Keratinocyte (primary cell): ENCODE results near the gene RPS21. TPM values are rescaled to one million over a fixed set of nuclear protein-coding genes. Genes with fewer than 3 reads are reported as not detected.

Experiments
- DNase-seq: peaks from one replicate; pipeline ENCODE4 v3.0.0-alpha.2; 2011; ENCODE audit warnings: low read depth, missing footprints, low spot score
- FAIRE-seq: peaks from 2 replicates; lab custom pipeline; 2011; peaks lifted over from hg19 to GRCh38; lab: Jason Lieb, UNC
- H2AFZ ChIP-seq: 2 replicates; pipeline ENCODE4 v1.6.0; 2012; ENCODE audit warnings: low read length, control low read depth, inconsistent platforms; ENCODE audit not compliant: control insufficient read depth
- H3K27ac ChIP-seq: 2 replicates; pipeline ENCODE4 v1.5.1; 2011; ENCODE audit warnings: low read length; ENCODE audit not compliant: control insufficient read depth, insufficient read depth
- H3K27me3 ChIP-seq: 3 replicates; pipeline ENCODE4 v1.6.0; 2011; ENCODE audit warnings: low read length; ENCODE audit not compliant: control insufficient read depth, insufficient read depth; ENCODE audit errors: extremely low read depth
- H3K36me3 ChIP-seq, 2 experiments: 2 replicates in 1 of 2; 3 replicates in 1 of 2; pipeline ENCODE4 v1.5.1; 2011; ENCODE audit warnings: low read length in 2 of 2, mild to moderate bottlenecking in 1 of 2; ENCODE audit not compliant: control insufficient read depth in 2 of 2, insufficient read depth in 2 of 2; ENCODE audit errors: extremely low read depth in 1 of 2
- H3K4me1 ChIP-seq: 3 replicates; pipeline ENCODE4 v1.5.1; 2011; ENCODE audit warnings: low read length; ENCODE audit not compliant: control insufficient read depth, insufficient read depth; ENCODE audit errors: extremely low read depth
- H3K4me2 ChIP-seq: 3 replicates; pipeline ENCODE4 v1.6.0; 2011; ENCODE audit warnings: low read depth, low read length; ENCODE audit not compliant: control insufficient read depth, insufficient read depth; ENCODE audit errors: extremely low read depth
- H3K4me3 ChIP-seq, 3 experiments: fragments of 200-600 bp in 1 of 3; sonication (generic) in 1 of 3; 2 replicates in 2 of 3; 3 replicates in 1 of 3; pipeline ENCODE4 v1.5.1; 2011 to 2016; ENCODE audit warnings: low read length in 3 of 3, mild to moderate bottlenecking in 3 of 3, control low read depth in 2 of 3, inconsistent platforms in 1 of 3, low read depth in 1 of 3, mixed read lengths in 1 of 3, mixed run types in 1 of 3, moderate library complexity in 1 of 3; ENCODE audit not compliant: control insufficient read depth in 2 of 3, insufficient read depth in 2 of 3; ENCODE audit errors: extremely low read depth in 1 of 3
- H3K79me2 ChIP-seq: 2 replicates; pipeline ENCODE4 v1.6.0; 2012; ENCODE audit warnings: low read length; ENCODE audit not compliant: control insufficient read depth, insufficient read depth
- H3K9ac ChIP-seq: 3 replicates; pipeline ENCODE4 v1.6.0; 2011; ENCODE audit warnings: low read length; ENCODE audit not compliant: control insufficient read depth, insufficient read depth; ENCODE audit errors: extremely low read depth
- H3K9me1 ChIP-seq: 3 replicates; pipeline ENCODE4 v1.6.0; 2011; ENCODE audit warnings: low read length; ENCODE audit not compliant: control insufficient read depth, insufficient read depth; ENCODE audit errors: extremely low read depth
- H3K9me3 ChIP-seq: 2 replicates; pipeline ENCODE4 v1.5.1; 2012; ENCODE audit warnings: low read depth, low read length; ENCODE audit not compliant: control insufficient read depth
- H4K20me1 ChIP-seq: 3 replicates; pipeline ENCODE4 v1.6.0; 2011; ENCODE audit warnings: low read length; ENCODE audit not compliant: control insufficient read depth, insufficient read depth; ENCODE audit errors: extremely low read depth
- CTCF ChIP-seq, 3 experiments: IDR thresholded peaks in 1 of 3; conservative IDR thresholded peaks in 1 of 3; optimal IDR thresholded peaks in 1 of 3; 2 replicates in 2 of 3; 3 replicates in 1 of 3; pipeline versions ENCODE3 to v1.5.1; 2011; ENCODE audit warnings: low read length in 3 of 3, mild to moderate bottlenecking in 3 of 3, moderate library complexity in 2 of 3, control low read depth in 1 of 3, inconsistent platforms in 1 of 3; ENCODE audit not compliant: insufficient read depth in 2 of 3; ENCODE audit errors: extremely low read depth in 1 of 3
- EZH2 ChIP-seq: IDR thresholded peaks from one replicate; pipeline ENCODE4 v1.6.1; 2012; ENCODE audit warnings: inconsistent platforms, mild to moderate bottlenecking, low read length, moderate library complexity
- dilution Hi-C: fragments of 300-500 bp; cut with MboI; formaldehyde crosslinking; loops from one replicate; pipeline ENCODE4 v1.7.0; 2020; ENCODE audit warnings: low sequenced_read_pairs; ENCODE audit not compliant: extremely low pct_ligation_motif_present
- polyA plus RNA-seq, 5 experiments: library from polyadenylated mRNA; depleted of rRNA in 3 of 5; stranded (reverse) in 3 of 5; stranded (forward) in 1 of 5; unstranded in 1 of 5; fragments of >200 nt; gene quantifications; 1 replicate in 1 of 5; 2 replicates in 3 of 5; 3 replicates in 1 of 5; pipeline versions ENCODE4 v1.2.1 to v1.2.3, GENCODE V29; 2011 to 2012; ENCODE audit warnings: missing spikeins in 2 of 5, low read depth in 1 of 5, low replicate concordance in 1 of 5

RPS21 gene
- polyA plus RNA-seq, 1 donor (not counting 4 experiments of a cell fraction or from before 2014, with no cell fraction given): 3,874 TPM

GRCh38 chr20:62417981-62418708, 31.2 kb downstream of the RPS21 start:
- H3K36me3 ChIP-seq: no peaks in the 10 kb centered on the region
- dilution Hi-C loops: no loop called here
- no peak overlapping the region for H3K27ac ChIP-seq
- no peaks in the 10 kb centered on the region for H3K9me1 ChIP-seq
- no peak overlapping the region for H3K9ac ChIP-seq
- no peak overlapping the region for H2AFZ ChIP-seq
- no peak overlapping the region for H3K4me3 ChIP-seq
- TF ChIP-seq EZH2: no peak
- no peak for TF ChIP-seq CTCF (optimal IDR thresholded peaks at IDR 0.05 in 1 of 3, IDR thresholded peaks at IDR 0.05 in 1 of 3, conservative IDR thresholded peaks at IDR 0.05 in 1 of 3; ENCODE audit: extremely low read depth in 1 of 3, insufficient read depth in 2 of 3, low read length in 3 of 3)
- H3K79me2 ChIP-seq: no peaks in the 10 kb centered on the region
- no peaks in the 10 kb centered on the region for H3K4me1 ChIP-seq
- no peak for DNase-seq
- no peaks in the 10 kb centered on the region for H4K20me1 ChIP-seq
- FAIRE-seq: no peak
- H3K27me3 ChIP-seq: peaks cover 10% of the 10 kb centered on the region
- H3K9me3 ChIP-seq: no peaks in the 10 kb centered on the region
- H3K4me2 ChIP-seq: no peak overlapping the region

GRCh38 chr20:62418709-62419487, 32.0 kb downstream of the RPS21 start:
- Histone ChIP-seq H3K9me1 (no peaks in the 10 kb centered on the region), H3K79me2 (no peaks in the 10 kb centered on the region), H3K4me3 (no peak overlapping the region), H3K36me3 (no peaks in the 10 kb centered on the region), H3K27me3 (peaks cover 17% of the 10 kb centered on the region), H3K9me3 (no peaks in the 10 kb centered on the region), H4K20me1 (no peaks in the 10 kb centered on the region), H3K27ac (no peak overlapping the region), H2AFZ (no peak overlapping the region), H3K9ac (no peak overlapping the region), H3K4me2 (no peak overlapping the region), H3K4me1 (no peaks in the 10 kb centered on the region)
- DNase-seq (no peak), FAIRE-seq (no peak)
- TF ChIP-seq CTCF (optimal IDR thresholded peaks at IDR 0.05 in 1 of 3, IDR thresholded peaks at IDR 0.05 in 1 of 3, conservative IDR thresholded peaks at IDR 0.05 in 1 of 3; ENCODE audit: extremely low read depth in 1 of 3, insufficient read depth in 2 of 3, low read length in 3 of 3) (no peak), EZH2 (no peak)
- dilution Hi-C loops: no loop called here
